ENCODE measurements around the gene MACROD2.

MACROD2 gene

GRCh38 chr20:14958626-14959025 lies 963.3 kb downstream of the MACROD2 start:
- DNase-seq (ENCODE audit: low read depth): no peak
- H3K4me3 ChIP-seq (ENCODE audit: low read length): no peak overlapping the region
- no peak for TF ChIP-seq CTCF (conservative IDR thresholded peaks at IDR 0.05; ENCODE audit: low read length)

GRCh38 chr20:14959506-14960475 lies 964.5 kb downstream of the MACROD2 start:
- no peak overlapping the region for H3K4me3 ChIP-seq (ENCODE audit: low read length)
- no peak for DNase-seq (ENCODE audit: low read depth)
- no peak for TF ChIP-seq CTCF (conservative IDR thresholded peaks at IDR 0.05; ENCODE audit: low read length)

- TF ChIP-seq CTCF (conservative IDR thresholded peaks at IDR 0.05; ENCODE audit: low read length): no peak
- H3K4me3 ChIP-seq (ENCODE audit: low read length): no peak overlapping the region
- DNase-seq (ENCODE audit: low read depth): no peak
Measured at GRCh38 chr20:14960831-14961230, 965.5 kb downstream of the MACROD2 start.

GRCh38 chr20:14963262-14963663 lies 967.9 kb downstream of the MACROD2 start:
- no peak overlapping the region for H3K4me3 ChIP-seq (ENCODE audit: low read length)
- peak; percentile 12 for DNase-seq (ENCODE audit: low read depth)
- TF ChIP-seq CTCF (conservative IDR thresholded peaks at IDR 0.05; ENCODE audit: low read length): no peak

- no peak for TF ChIP-seq CTCF (conservative IDR thresholded peaks at IDR 0.05; ENCODE audit: low read length)
- H3K4me3 ChIP-seq (ENCODE audit: low read length): no peak overlapping the region
- DNase-seq (ENCODE audit: low read depth): no peak
Measured at GRCh38 chr20:14966203-14966602, 970.9 kb downstream of the MACROD2 start.

GRCh38 chr20:14966808-14967207 lies 971.5 kb downstream of the MACROD2 start:
- TF ChIP-seq CTCF (conservative IDR thresholded peaks at IDR 0.05; ENCODE audit: low read length): no peak

GRCh38 chr20:14972256-14972655 lies 976.9 kb downstream of the MACROD2 start:
- H3K4me3 ChIP-seq (ENCODE audit: low read length): no peak overlapping the region
- no peak for TF ChIP-seq CTCF (conservative IDR thresholded peaks at IDR 0.05; ENCODE audit: low read length)
- DNase-seq (ENCODE audit: low read depth): no peak

More at GRCh38 chr20:14966808-14967207, 971.5 kb downstream of the MACROD2 start:
- H3K4me3 ChIP-seq (ENCODE audit: low read length): no peak overlapping the region
- no peak for DNase-seq (ENCODE audit: low read depth)
